Fibroblast of lung (primary cell): Measurements from ENCODE around the gene KLRF1. TPM values are rescaled to one million over a fixed set of nuclear protein-coding genes. Genes with fewer than 3 reads are reported as not detected.
A peak's percentile ranks its signal among the peaks of the same experiment; 100 is the strongest.

Experiments used
- DNase-seq, 2 donors: peaks; one replicate each; pipeline versions ENCODE4 v3.0.0 to v3.0.0-alpha.2; 2010; ENCODE audit warnings: low read depth in 2 of 2
- H2AFZ ChIP-seq: 2 replicates; pipeline ENCODE4 v1.5.1; 2012; ENCODE audit warnings: low read length, control low read depth, inconsistent platforms
- H3K27ac ChIP-seq: 2 replicates; pipeline ENCODE4 v1.5.1; 2011; ENCODE audit warnings: low read length, control low read depth; ENCODE audit not compliant: insufficient read depth
- H3K27me3 ChIP-seq: 2 replicates; pipeline ENCODE4 v1.5.1; 2011; ENCODE audit warnings: mild to moderate bottlenecking, low read length; ENCODE audit not compliant: control insufficient read depth, insufficient read depth
- H3K36me3 ChIP-seq: 2 replicates; pipeline ENCODE4 v1.5.1; 2011; ENCODE audit warnings: low read length; ENCODE audit not compliant: control insufficient read depth, insufficient read depth
- H3K4me1 ChIP-seq: 2 replicates; pipeline ENCODE4 v1.5.1; 2011; ENCODE audit warnings: low read length; ENCODE audit not compliant: control insufficient read depth, insufficient read depth; ENCODE audit errors: extremely low read depth
- H3K4me2 ChIP-seq: 2 replicates; pipeline ENCODE4 v1.5.1; 2011; ENCODE audit warnings: low read length, control low read depth; ENCODE audit not compliant: insufficient read depth; ENCODE audit errors: extremely low read depth
- H3K4me3 ChIP-seq, 4 experiments: fragments of 200-600 bp in 1 of 4; sonication (generic) in 1 of 4; replicated peaks in 1 of 4; 2 replicates each; pipeline ENCODE4 v1.5.1; 2011 to 2016; ENCODE audit warnings: low read length in 4 of 4, low read depth in 3 of 4, mild to moderate bottlenecking in 3 of 4, control low read depth in 2 of 4, inconsistent platforms in 1 of 4, mixed read lengths in 1 of 4; ENCODE audit not compliant: insufficient read depth in 1 of 4; ENCODE audit errors: control extremely low read depth in 1 of 4
- H3K79me2 ChIP-seq: 2 replicates; pipeline ENCODE4 v1.5.1; 2012; ENCODE audit warnings: mild to moderate bottlenecking, low read length, inconsistent platforms; ENCODE audit not compliant: control insufficient read depth, insufficient read depth
- H3K9ac ChIP-seq: 2 replicates; pipeline ENCODE4 v1.5.1; 2011; ENCODE audit warnings: mild to moderate bottlenecking, low read length, control low read depth; ENCODE audit not compliant: insufficient read depth
- H3K9me3 ChIP-seq: 2 replicates; pipeline ENCODE4 v1.5.1; 2012; ENCODE audit warnings: low read depth, low read length; ENCODE audit not compliant: control insufficient read depth, insufficient read depth
- H4K20me1 ChIP-seq: 2 replicates; pipeline ENCODE4 v1.5.1; 2011; ENCODE audit warnings: low read length; ENCODE audit not compliant: control insufficient read depth, insufficient read depth; ENCODE audit errors: extremely low read depth
- EZH2 ChIP-seq: IDR thresholded peaks from 2 replicates; pipeline ENCODE4 v1.5.1; 2012; ENCODE audit warnings: low read length, control low read depth, mild to moderate bottlenecking; ENCODE audit errors: missing control alignments
- polyA plus RNA-seq, 2 donors: library from polyadenylated mRNA; depleted of rRNA in 1 of 2; stranded (reverse) in 1 of 2; unstranded in 1 of 2; fragments of >200 nt; gene quantifications; 2 replicates each; pipeline ENCODE4 v1.2.1, GENCODE V29; 2011 to 2012; ENCODE audit warnings: missing spikeins in 1 of 2
- total RNA-seq: library from RNA; depleted of rRNA; stranded (reverse); fragments of >200 nt; gene quantifications from 2 replicates; pipeline ENCODE4 v1.2.1, GENCODE V29; 2014
- TF ChIP-seq, protein P1 (sequence below), 2 donors: IDR thresholded peaks in 1 of 2; conservative IDR thresholded peaks in 1 of 2; 1 replicate in 1 of 2; 2 replicates in 1 of 2; pipeline ENCODE4 v1.5.1; 2011 to 2012; ENCODE audit warnings: low read length in 2 of 2, control low read depth in 1 of 2, inconsistent platforms in 1 of 2, low read depth in 1 of 2, mild to moderate bottlenecking in 1 of 2

The KLRF1 gene
- total and polyA plus RNA-seq, 2 donors (not counting 1 experiment from before 2014, with no cell fraction given): 0.11 TPM; not detected in 1

DNA sequence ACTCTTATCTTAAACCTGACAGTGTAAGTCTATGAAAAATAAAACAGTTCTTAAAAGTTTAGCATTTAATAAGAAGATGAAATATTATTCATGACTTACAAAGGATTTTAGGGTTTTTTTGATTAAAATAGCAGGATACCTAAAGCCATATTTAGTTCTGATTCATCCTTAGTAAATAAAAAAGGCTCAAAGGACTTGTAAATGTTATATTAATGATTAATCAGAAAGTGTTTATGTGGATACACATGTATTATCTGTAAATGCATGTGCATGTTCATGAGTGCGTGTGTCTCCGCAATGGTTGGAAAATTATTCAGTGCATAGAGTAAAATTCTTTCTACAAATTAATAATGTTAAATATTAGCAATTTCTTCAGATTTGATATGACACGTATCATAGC is 4.4 kb downstream of the KLRF1 start:
- Histone ChIP-seq H3K27ac (no peak overlapping the region), H3K27me3 (no peaks in the 10 kb centered on the region), H3K4me1 (no peaks in the 10 kb centered on the region), H2AFZ (no peak overlapping the region), H4K20me1 (no peaks in the 10 kb centered on the region), H3K4me3 (no peak overlapping the region), H3K36me3 (no peaks in the 10 kb centered on the region), H3K79me2 (no peaks in the 10 kb centered on the region), H3K4me2 (no peak overlapping the region), H3K9me3 (no peaks in the 10 kb centered on the region), H3K9ac (no peak overlapping the region)
- no peak for DNase-seq
- TF ChIP-seq EZH2: no peak
- TF ChIP-seq, protein P1, sequence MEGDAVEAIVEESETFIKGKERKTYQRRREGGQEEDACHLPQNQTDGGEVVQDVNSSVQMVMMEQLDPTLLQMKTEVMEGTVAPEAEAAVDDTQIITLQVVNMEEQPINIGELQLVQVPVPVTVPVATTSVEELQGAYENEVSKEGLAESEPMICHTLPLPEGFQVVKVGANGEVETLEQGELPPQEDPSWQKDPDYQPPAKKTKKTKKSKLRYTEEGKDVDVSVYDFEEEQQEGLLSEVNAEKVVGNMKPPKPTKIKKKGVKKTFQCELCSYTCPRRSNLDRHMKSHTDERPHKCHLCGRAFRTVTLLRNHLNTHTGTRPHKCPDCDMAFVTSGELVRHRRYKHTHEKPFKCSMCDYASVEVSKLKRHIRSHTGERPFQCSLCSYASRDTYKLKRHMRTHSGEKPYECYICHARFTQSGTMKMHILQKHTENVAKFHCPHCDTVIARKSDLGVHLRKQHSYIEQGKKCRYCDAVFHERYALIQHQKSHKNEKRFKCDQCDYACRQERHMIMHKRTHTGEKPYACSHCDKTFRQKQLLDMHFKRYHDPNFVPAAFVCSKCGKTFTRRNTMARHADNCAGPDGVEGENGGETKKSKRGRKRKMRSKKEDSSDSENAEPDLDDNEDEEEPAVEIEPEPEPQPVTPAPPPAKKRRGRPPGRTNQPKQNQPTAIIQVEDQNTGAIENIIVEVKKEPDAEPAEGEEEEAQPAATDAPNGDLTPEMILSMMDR (conservative IDR thresholded peaks at IDR 0.05 in 1 of 2, IDR thresholded peaks at IDR 0.05 in 1 of 2; ENCODE audit: low read depth in 1 of 2, low read length in 2 of 2): no peak

DNA sequence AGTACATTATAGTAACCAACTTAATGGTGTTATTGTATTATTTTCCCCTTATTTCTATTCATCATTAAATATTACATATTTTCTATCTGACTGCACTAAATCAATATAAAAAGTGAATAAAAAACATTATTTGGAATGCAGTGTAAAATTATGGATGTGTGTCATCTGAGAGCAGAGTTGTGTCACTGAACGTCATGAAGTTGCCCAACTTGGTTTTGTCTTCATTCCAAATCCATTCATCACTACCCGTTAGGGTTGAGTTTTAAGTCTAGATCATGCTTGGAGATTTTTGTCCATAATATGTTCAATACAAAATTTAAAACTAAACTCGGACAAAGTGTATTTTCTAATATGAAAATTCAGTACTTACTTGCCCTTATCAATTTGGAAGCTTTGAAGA is 16.1 kb downstream of the KLRF1 start:
- Histone ChIP-seq H3K27ac (no peak overlapping the region), H4K20me1 (no peaks in the 10 kb centered on the region), H3K4me1 (no peaks in the 10 kb centered on the region), H2AFZ (no peak overlapping the region), H3K9me3 (no peaks in the 10 kb centered on the region), H3K4me3 (no peak overlapping the region), H3K9ac (no peak overlapping the region), H3K4me2 (no peak overlapping the region), H3K79me2 (no peaks in the 10 kb centered on the region), H3K36me3 (no peaks in the 10 kb centered on the region), H3K27me3 (no peaks in the 10 kb centered on the region)
- peak in 1 of 2 donors; percentile 14 for DNase-seq
- TF ChIP-seq, protein P1 (conservative IDR thresholded peaks at IDR 0.05 in 1 of 2, IDR thresholded peaks at IDR 0.05 in 1 of 2; ENCODE audit: low read depth in 1 of 2, low read length in 2 of 2): no peak
- no peak for TF ChIP-seq EZH2

GRCh38 chr12:9848899-9849298 is 21.6 kb downstream of the KLRF1 start:
- H3K27ac ChIP-seq: no peak overlapping the region
- H4K20me1 ChIP-seq: no peaks in the 10 kb centered on the region
- no peak overlapping the region for H3K9ac ChIP-seq
- TF ChIP-seq, protein P1 (conservative IDR thresholded peaks at IDR 0.05 in 1 of 2, IDR thresholded peaks at IDR 0.05 in 1 of 2; ENCODE audit: low read depth in 1 of 2, low read length in 2 of 2): no peak
- TF ChIP-seq EZH2: no peak
- no peak overlapping the region for H3K4me3 ChIP-seq
- no peaks in the 10 kb centered on the region for H3K79me2 ChIP-seq
- H2AFZ ChIP-seq: no peak overlapping the region
- no peak for DNase-seq
- no peaks in the 10 kb centered on the region for H3K9me3 ChIP-seq
- no peaks in the 10 kb centered on the region for H3K36me3 ChIP-seq
- no peaks in the 10 kb centered on the region for H3K4me1 ChIP-seq
- no peaks in the 10 kb centered on the region for H3K27me3 ChIP-seq
- no peak overlapping the region for H3K4me2 ChIP-seq
